Cardiac fibroblast (primary cell): ENCODE data around the gene FAM50A.

ENCODE experiments used
- DNase-seq, 2 donors: peaks; one replicate each; pipeline versions ENCODE4 v3.0.0 to v3.0.0-alpha.2; 2010; ENCODE audit warnings: low read depth in 2 of 2
- H3K4me3 ChIP-seq, 2 donors: replicated peaks in 1 of 2; 1 replicate in 1 of 2; 2 replicates in 1 of 2; pipeline ENCODE4 v1.5.1; 2011; ENCODE audit warnings: low read depth in 2 of 2, low read length in 2 of 2, mild to moderate bottlenecking in 2 of 2, moderate library complexity in 1 of 2
- TF ChIP-seq, protein P1 (sequence below): IDR thresholded peaks from one replicate; pipeline ENCODE4 v1.5.1; 2011; ENCODE audit warnings: low read depth, mild to moderate bottlenecking, low read length, inconsistent platforms

FAM50A gene

GRCh38 chrX:154464806-154465365 is 20.9 kb downstream of the FAM50A start:
- no peak overlapping the region for H3K4me3 ChIP-seq
- TF ChIP-seq, protein P1, sequence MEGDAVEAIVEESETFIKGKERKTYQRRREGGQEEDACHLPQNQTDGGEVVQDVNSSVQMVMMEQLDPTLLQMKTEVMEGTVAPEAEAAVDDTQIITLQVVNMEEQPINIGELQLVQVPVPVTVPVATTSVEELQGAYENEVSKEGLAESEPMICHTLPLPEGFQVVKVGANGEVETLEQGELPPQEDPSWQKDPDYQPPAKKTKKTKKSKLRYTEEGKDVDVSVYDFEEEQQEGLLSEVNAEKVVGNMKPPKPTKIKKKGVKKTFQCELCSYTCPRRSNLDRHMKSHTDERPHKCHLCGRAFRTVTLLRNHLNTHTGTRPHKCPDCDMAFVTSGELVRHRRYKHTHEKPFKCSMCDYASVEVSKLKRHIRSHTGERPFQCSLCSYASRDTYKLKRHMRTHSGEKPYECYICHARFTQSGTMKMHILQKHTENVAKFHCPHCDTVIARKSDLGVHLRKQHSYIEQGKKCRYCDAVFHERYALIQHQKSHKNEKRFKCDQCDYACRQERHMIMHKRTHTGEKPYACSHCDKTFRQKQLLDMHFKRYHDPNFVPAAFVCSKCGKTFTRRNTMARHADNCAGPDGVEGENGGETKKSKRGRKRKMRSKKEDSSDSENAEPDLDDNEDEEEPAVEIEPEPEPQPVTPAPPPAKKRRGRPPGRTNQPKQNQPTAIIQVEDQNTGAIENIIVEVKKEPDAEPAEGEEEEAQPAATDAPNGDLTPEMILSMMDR = no peak
- DNase-seq = no peak

- TF ChIP-seq, protein P1 = no peak
- DNase-seq = no peak
- H3K4me3 ChIP-seq = no peak overlapping the region
Measured at GRCh38 chrX:154465601-154466000, 21.7 kb downstream of the FAM50A start.

DNA sequence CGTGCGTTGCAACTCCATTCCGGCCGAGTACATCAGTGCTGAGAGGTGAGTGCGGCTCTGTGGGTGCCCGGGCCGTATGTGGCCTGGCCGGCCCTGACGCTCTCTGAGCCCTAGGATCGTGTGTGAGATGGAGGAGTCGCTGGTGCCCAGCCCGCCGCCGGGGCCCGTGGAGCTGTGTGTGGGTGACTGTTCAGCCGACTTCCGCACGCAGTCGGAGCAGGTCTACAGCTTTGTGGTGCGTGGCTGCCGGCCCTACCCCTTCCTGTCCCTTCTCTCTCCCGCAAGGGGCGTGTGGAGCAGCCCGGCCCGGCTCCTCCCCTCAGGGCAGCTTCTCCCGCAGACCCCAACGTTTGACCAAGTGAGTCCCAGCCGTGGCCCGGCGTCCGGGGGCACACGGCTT is 22.1 kb downstream of the FAM50A start:
- no peak for DNase-seq
- TF ChIP-seq, protein P1 = no peak

DNA sequence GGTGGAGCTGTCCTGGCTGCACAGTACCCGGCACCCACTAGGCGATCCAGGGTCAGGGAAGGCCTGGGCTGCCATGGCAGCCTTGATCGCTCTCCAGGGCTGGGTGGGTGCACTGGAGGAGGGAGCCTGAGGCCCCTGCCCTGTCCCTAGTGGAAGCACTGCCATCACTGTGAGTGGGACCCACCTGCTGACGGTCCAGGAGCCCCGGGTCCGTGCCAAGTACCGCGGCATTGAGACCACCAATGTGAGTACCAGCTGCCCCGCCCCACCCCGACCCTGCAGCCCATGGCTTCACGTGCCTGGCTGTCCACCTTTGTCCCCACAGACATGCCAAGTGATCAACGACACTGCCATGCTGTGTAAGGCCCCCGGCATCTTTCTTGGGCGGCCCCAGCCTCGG is 23.0 kb downstream of the FAM50A start:
- no peak for DNase-seq
- H3K4me3 ChIP-seq = no peak overlapping the region
- TF ChIP-seq, protein P1 = no peak

More for the DNA sequence above, 22.1 kb downstream of the FAM50A start:
- no peak overlapping the region for H3K4me3 ChIP-seq

DNA sequence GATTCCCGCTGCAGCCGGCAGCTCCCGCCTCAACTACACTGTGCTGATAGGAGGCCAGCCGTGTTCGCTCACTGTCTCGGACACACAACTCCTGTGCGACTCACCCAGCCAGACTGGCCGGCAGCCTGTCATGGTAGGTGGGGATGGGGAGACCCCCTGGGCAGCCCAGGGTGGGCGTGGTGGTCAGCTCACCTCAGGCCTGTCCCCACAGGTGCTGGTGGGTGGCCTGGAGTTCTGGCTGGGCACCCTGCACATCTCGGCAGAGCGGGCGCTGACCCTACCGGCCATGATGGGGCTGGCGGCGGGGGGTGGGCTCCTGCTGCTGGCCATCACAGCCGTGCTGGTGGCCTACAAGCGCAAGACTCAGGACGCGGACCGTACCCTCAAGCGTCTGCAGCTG is 23.6 kb downstream of the FAM50A start:
- no peak overlapping the region for H3K4me3 ChIP-seq
- TF ChIP-seq, protein P1 = no peak
- no peak for DNase-seq

- no peak for DNase-seq
- no peak overlapping the region for H3K4me3 ChIP-seq
- TF ChIP-seq, protein P1 = no peak
Measured at GRCh38 chrX:154468217-154468616, 24.3 kb downstream of the FAM50A start.

GRCh38 chrX:154469114-154469513 is 25.2 kb downstream of the FAM50A start:
- TF ChIP-seq, protein P1 = no peak
- DNase-seq = no peak
- H3K4me3 ChIP-seq = no peak overlapping the region
